GM19452 (cell line): ENCODE results near the gene ASXL2.
"Not testable (repeated sequence)": the region's sequence is repeated elsewhere in the genome, so short reads cannot be mapped to it uniquely, and the experiment has no call there.

Experiments
- ATAC-seq: cut with Tn5 transposase; IDR thresholded peaks from one replicate; pipeline ENCODE4 v1.9.1; 2021; ENCODE audit not compliant: unreplicated experiment

Gene ASXL2

GRCh38 chr2:25878361-25879132 lies at the start of gene ASXL2:
Gene ASXL2, minus strand, starts transcription at chr2:25878487. Its CDS starts 265 bp downstream, at chr2:25878222.
- peak; percentile 90 for ATAC-seq

- no peak for ATAC-seq
These were observed 48.9 kb upstream of the ASXL2 start for GRCh38 chr2:25926984-25927756.

GRCh38 chr2:25922501-25922900 lies 44.2 kb upstream of the ASXL2 start:
- ATAC-seq, result no peak

GRCh38 chr2:25920786-25921415 lies 42.6 kb upstream of the ASXL2 start:
- ATAC-seq, result no peak

- no peak for ATAC-seq
These were observed 42.0 kb upstream of the ASXL2 start for GRCh38 chr2:25920336-25920735.

- ATAC-seq, result no peak
These were observed 39.5 kb upstream of the ASXL2 start for GRCh38 chr2:25917832-25918231.

GRCh38 chr2:25917411-25917810 lies 39.1 kb upstream of the ASXL2 start:
- ATAC-seq, result not testable (repeated sequence)

- ATAC-seq, result not testable (repeated sequence)
These were observed 37.9 kb upstream of the ASXL2 start for GRCh38 chr2:25915944-25916772.

- not testable (repeated sequence) for ATAC-seq
These were observed 37.1 kb upstream of the ASXL2 start for GRCh38 chr2:25915411-25915810.

- ATAC-seq, result not testable (repeated sequence)
These were observed 35.3 kb upstream of the ASXL2 start for GRCh38 chr2:25913696-25913973.

GRCh38 chr2:25912851-25913695 lies 34.8 kb upstream of the ASXL2 start:
- ATAC-seq, result no peak

GRCh38 chr2:25909574-25909973 lies 31.3 kb upstream of the ASXL2 start:
- ATAC-seq, result not testable (repeated sequence)

GRCh38 chr2:25905126-25905525 lies 26.8 kb upstream of the ASXL2 start:
- no peak for ATAC-seq

GRCh38 chr2:25903216-25903776 lies 25.0 kb upstream of the ASXL2 start:
- ATAC-seq, result no peak

GRCh38 chr2:25899404-25899970 lies 21.2 kb upstream of the ASXL2 start:
- ATAC-seq, result no peak

GRCh38 chr2:25897506-25897905 lies 19.2 kb upstream of the ASXL2 start:
- no peak for ATAC-seq

GRCh38 chr2:25896308-25896707 lies 18.0 kb upstream of the ASXL2 start:
- not testable (repeated sequence) for ATAC-seq

GRCh38 chr2:25895610-25896009 lies 17.3 kb upstream of the ASXL2 start:
- ATAC-seq, result no peak

GRCh38 chr2:25895018-25895417 lies 16.7 kb upstream of the ASXL2 start:
- ATAC-seq, result no peak
